ENCODE data around the gene USH2A. TPM values are rescaled to one million over a fixed set of nuclear protein-coding genes. Genes with fewer than 3 reads are reported as not detected.

Gene USH2A
- total RNA-seq, 4 donors from 2014 or later, result under 0.01 to 1.9 (median under 0.01) TPM

DNA sequence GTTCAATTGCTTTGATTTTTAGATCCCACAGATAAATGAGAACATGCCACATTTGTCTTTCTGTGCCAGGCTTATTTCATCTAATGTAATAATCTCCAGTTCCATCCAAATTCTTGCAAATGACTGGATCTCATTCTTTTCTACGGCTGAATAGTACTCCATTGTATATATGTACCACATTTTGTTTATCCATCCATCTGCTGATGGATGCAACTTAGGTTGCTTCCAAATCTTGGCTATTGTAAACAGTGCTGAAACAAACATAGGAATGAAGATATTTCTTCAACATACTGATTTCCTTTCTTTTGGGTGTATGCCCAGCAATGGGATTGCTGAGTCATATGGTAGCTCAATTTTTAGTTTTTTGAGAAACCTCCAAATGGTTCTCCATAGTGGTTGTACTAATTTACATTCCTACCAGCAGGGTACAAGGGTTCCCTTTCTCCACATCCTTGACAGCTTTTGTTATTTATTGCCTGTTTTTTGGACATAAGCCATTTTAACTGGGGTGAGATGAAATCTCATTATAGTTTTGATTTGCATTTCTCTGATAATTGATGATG, 511.8 kb downstream of the USH2A start:
- DNase-seq (ENCODE audit: extremely low spot score), result no peak
- no peaks in the 10 kb centered on the region for H3K4me1 ChIP-seq
- no peaks in the 10 kb centered on the region for H3K36me3 ChIP-seq
- H3K27me3 ChIP-seq, result no peaks in the 10 kb centered on the region
- H3K4me3 ChIP-seq, result no peak overlapping the region
- TF ChIP-seq EP300 (IDR thresholded peaks at IDR 0.05) (no peak), POLR2A (IDR thresholded peaks at IDR 0.05; ENCODE audit: low read depth) (no peak), POLR2AphosphoS5 (IDR thresholded peaks at IDR 0.05) (no peak)
- TF ChIP-seq, protein P1, sequence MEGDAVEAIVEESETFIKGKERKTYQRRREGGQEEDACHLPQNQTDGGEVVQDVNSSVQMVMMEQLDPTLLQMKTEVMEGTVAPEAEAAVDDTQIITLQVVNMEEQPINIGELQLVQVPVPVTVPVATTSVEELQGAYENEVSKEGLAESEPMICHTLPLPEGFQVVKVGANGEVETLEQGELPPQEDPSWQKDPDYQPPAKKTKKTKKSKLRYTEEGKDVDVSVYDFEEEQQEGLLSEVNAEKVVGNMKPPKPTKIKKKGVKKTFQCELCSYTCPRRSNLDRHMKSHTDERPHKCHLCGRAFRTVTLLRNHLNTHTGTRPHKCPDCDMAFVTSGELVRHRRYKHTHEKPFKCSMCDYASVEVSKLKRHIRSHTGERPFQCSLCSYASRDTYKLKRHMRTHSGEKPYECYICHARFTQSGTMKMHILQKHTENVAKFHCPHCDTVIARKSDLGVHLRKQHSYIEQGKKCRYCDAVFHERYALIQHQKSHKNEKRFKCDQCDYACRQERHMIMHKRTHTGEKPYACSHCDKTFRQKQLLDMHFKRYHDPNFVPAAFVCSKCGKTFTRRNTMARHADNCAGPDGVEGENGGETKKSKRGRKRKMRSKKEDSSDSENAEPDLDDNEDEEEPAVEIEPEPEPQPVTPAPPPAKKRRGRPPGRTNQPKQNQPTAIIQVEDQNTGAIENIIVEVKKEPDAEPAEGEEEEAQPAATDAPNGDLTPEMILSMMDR (IDR thresholded peaks at IDR 0.05), result no peak
- whole genome bisulfite sequencing, result 100% methylated on average over 1 of the region's 1 CpG
- intact Hi-C loops (cut with DNase I), result no loop called here
- H3K9me3 ChIP-seq, result no peaks in the 10 kb centered on the region
- H3K27ac ChIP-seq (replicated peaks in 1 of 4), result no peak overlapping the region

DNA sequence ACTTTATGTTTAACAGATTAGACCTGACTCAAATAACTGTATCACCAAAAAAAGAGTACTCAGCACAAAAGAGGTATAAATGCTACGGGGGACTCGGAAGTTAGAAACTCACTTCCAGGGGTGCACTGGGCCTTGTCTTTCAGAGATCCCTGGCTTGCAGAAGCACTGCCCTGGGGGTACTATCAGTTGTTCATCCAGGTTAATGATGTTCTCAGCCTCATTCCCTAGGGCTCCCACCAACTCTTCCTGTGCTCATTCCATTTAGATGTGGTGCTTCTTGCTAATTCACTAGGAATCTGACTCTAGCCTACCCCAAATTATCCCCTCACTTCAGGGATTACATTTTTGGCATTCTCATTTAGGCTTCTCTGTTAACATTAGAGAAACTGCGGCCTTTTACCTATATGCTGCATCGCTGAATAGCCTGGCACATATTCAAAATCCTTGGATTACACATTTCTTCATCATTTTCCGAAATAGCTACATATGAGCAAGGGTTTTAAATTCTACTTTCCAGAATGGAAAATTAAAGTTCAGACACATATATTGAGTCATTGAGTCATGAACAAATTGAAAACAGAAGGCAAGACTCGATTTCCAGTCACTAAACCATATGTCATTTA, 517.6 kb downstream of the USH2A start:
- Histone ChIP-seq H3K27me3 (no peaks in the 10 kb centered on the region), H3K27ac (replicated peaks in 1 of 4) (no peak overlapping the region), H3K36me3 (no peaks in the 10 kb centered on the region), H3K9me3 (no peaks in the 10 kb centered on the region), H3K4me1 (no peaks in the 10 kb centered on the region), H3K4me3 (no peak overlapping the region)
- WGBS, result 89% methylated on average over 6 of the region's 6 CpGs
- intact Hi-C loops (cut with DNase I), result no loop called here
- TF ChIP-seq POLR2AphosphoS5 (IDR thresholded peaks at IDR 0.05) (no peak), POLR2A (IDR thresholded peaks at IDR 0.05; ENCODE audit: low read depth) (no peak), EP300 (IDR thresholded peaks at IDR 0.05) (no peak)
- TF ChIP-seq, protein P1 (IDR thresholded peaks at IDR 0.05), result no peak
- no peak for DNase-seq (ENCODE audit: extremely low spot score)

DNA sequence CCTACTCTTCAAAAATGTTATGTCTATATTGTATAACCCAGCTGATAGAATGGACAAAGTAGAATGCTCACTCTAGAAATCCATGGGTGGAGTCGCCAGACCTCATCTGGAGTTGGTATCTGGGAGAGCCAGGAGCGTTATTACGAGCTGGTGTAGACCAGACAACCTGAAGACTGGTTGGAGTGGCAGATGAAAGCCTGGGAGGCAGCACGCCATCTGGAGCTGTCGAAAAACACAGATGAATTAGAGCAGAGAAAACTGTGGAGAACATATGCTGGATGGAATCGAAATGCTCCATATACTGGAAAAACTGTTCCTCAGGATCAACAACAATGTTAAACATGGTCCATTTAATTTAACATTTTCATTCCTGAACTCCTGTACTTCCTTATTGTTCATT, 522.6 kb downstream of the USH2A start:
- WGBS, result 75% methylated on average over 6 of the region's 6 CpGs
- Histone ChIP-seq H3K9me3 (no peaks in the 10 kb centered on the region), H3K27ac (replicated peaks in 1 of 4) (no peak overlapping the region), H3K36me3 (no peaks in the 10 kb centered on the region), H3K4me1 (no peaks in the 10 kb centered on the region), H3K4me3 (no peak overlapping the region), H3K27me3 (no peaks in the 10 kb centered on the region)
- DNase-seq (ENCODE audit: extremely low spot score), result no peak
- intact Hi-C loops (cut with DNase I), result no loop called here
- no peak for TF ChIP-seq EP300 (IDR thresholded peaks at IDR 0.05)
- no peak for TF ChIP-seq POLR2A (IDR thresholded peaks at IDR 0.05; ENCODE audit: low read depth)

DNA sequence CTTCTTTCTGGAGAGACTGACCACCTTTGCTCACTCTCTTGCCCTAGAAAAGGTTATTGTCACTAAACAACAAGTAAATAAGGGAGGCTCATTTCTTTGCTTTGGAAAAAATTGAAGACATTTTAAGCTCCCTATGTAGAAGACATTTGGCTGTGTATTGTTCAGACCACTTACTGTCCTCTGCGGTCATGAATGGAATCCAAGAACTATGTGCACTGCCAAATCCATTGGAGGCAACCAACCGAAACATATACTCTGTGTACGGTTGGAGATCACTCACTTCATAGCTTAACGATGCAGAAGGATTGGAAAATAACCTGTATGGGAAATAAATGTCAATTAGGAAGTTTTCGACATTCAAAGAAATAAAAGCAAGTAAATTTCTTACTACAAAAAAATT, 523.3 kb downstream of the USH2A start:
- Histone ChIP-seq H3K27me3 (no peaks in the 10 kb centered on the region), H3K9me3 (no peaks in the 10 kb centered on the region), H3K36me3 (no peaks in the 10 kb centered on the region), H3K4me3 (no peak overlapping the region), H3K4me1 (no peaks in the 10 kb centered on the region), H3K27ac (replicated peaks in 1 of 4) (no peak overlapping the region)
- intact Hi-C loops (cut with DNase I), result no loop called here
- no peak for DNase-seq (ENCODE audit: extremely low spot score)
- 88% methylated on average over 5 of the region's 5 CpGs for WGBS
- TF ChIP-seq, protein P1 (IDR thresholded peaks at IDR 0.05), result no peak

DNA sequence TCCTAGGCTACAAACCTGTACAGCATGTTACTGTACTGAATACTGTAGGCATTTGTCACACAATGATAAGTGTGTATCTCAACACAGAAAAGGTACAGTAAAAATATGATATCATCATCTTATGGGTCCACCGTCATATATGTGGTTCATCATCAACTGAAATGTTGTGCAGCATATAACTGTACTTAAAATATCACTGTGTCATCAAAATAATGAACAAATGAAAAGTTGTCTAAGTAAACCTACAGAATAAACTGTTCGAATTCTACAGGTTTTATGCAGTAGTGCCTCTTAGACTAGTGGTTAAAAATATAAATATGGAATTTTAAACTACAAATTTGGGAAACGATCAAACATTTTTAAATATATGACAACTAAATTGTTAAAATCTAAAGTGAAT, 527.4 kb downstream of the USH2A start:
- intact Hi-C loops (cut with DNase I), result no loop called here
- H3K27ac ChIP-seq (replicated peaks in 1 of 4), result no peak overlapping the region
- no peak for TF ChIP-seq EP300 (IDR thresholded peaks at IDR 0.05)
- TF ChIP-seq, protein P1 (IDR thresholded peaks at IDR 0.05), result no peak
- no peak for TF ChIP-seq POLR2A (IDR thresholded peaks at IDR 0.05; ENCODE audit: low read depth)
- TF ChIP-seq POLR2AphosphoS5 (IDR thresholded peaks at IDR 0.05), result no peak
- no peaks in the 10 kb centered on the region for H3K36me3 ChIP-seq
- no peak overlapping the region for H3K4me3 ChIP-seq
- H3K9me3 ChIP-seq, result no peaks in the 10 kb centered on the region
- DNase-seq (ENCODE audit: extremely low spot score), result no peak
- H3K27me3 ChIP-seq, result no peaks in the 10 kb centered on the region
- H3K4me1 ChIP-seq, result peaks cover 0 to 5% (median 0%) of the 10 kb centered on the region in 4 donors
- WGBS, result 84% methylated on average over 3 of the region's 3 CpGs
